Skin epidermis (tissue), 12 donors: ENCODE results near the gene HMCES.
"Not testable (repeated sequence)": the region's sequence is repeated elsewhere in the genome, so short reads cannot be mapped to it uniquely, and the experiment has no call there.

Experiments
- H3K27ac ChIP-seq, 21 experiments: fragments of 200-600 bp; sonication (generic) in 11 of 21; one replicate each; pipeline ENCODE4 v1.5.0; 2020; ENCODE audit warnings: mild to moderate bottlenecking in 3 of 21, inconsistent platforms in 2 of 21, moderate library complexity in 2 of 21
- H3K4me3 ChIP-seq, 7 experiments: fragments of 200-600 bp; sonication (generic) in 2 of 7; one replicate each; pipeline ENCODE4 v1.5.0; 2020; ENCODE audit warnings: inconsistent platforms in 2 of 7, mild to moderate bottlenecking in 2 of 7, moderate library complexity in 1 of 7

Gene HMCES

DNA sequence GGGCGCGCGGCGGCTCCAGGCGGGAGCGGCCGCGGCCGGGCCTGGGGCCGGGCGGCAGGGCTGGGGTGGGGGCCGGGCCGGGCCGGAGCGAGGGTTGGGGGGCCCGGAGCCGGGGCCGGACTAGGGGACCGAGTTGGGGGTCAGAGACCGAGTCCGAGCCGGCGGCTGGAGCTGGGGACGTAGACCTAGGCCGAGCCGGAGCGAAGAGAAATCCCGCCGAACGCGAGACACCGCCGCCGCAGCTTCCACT is 37.3 kb downstream of the HMCES start:
- peak overlapping the region; percentile 51 to 88 (median 79) for H3K4me3 ChIP-seq
- peak overlapping the region; percentile 77 to 99 (median 92) for H3K27ac ChIP-seq

DNA sequence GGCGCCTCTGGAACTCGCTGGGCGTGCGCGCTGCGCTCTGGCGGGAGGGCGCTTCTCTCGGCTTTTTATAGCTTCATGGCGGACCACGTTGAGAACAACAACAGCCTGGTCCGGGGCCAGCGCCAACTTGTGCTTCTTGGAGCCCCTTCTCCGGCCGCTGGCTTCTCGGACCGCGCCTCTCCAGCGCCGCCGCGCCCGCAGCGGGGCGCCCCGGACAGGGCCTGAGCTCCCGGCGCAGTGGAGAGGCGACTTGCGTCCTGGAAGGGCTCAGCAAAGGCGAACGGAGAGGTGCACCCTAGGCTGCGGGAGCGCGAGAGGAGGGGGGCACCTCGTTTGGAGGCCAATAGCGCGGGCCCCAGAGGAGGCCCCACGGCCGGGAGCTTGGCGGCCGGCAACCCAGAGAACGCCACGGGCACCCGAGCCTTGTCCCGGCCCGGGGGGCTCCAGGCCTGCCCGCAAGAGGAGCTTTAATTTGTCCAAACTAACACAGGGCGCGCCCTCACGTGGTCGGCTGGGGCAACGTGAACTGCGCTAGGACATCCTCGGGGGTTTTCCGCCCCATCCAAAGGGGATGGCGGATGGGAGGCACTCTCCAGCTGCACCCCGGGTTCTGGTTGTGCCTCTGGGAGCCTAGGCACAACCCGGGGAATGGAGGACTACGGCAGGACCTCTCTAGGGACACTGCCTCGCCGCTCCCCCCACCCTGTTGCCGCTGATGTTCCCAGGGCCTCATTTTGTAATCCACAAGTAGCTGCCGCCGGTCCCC is 37.8 kb downstream of the HMCES start:
- Histone ChIP-seq H3K27ac (peak overlapping the region; percentile 77 to 99 (median 92)), H3K4me3 (peak overlapping the region; percentile 51 to 88 (median 79))

DNA sequence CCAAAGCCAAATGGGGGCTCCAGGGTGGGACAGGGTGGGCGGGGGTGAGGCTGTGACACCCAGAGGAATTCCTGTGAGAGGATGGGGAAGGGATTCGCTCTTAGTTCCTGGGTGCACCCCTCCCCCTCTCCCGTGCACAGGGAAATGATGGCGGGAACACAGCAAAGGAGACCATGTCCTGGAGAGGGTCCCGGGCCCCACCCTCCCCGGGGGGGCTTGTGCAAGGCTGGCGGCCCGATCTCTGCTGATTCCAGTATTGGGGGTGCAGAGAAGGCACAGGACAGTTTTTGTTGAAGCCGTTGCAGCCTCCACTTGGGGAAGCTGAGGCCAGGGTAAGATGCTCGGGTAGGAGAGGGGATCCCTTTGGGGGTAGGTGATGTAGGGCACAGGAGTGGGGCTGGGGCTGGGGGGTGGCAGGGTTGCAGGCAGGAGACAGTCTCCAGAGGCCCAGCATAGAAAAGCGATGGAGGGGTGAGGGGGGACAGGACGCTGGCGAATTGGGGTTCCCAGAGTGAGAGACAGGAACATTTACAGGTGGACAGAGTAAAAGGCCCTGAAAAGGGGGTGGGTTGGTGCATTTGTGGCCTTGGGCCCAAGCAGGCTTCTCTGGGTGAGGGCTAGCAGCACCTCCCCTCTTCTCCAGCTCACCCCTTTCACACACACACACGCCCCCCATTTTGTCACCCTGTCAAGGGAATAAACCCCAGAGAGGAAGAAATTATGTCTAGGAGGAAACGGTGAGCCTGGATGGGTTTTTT is 38.5 kb downstream of the HMCES start:
- H3K27ac ChIP-seq: peak overlapping the region in 19 of 21 experiments; percentile 80 to 99 (median 92)
- peak overlapping the region; percentile 51 to 88 (median 79) for H3K4me3 ChIP-seq

DNA sequence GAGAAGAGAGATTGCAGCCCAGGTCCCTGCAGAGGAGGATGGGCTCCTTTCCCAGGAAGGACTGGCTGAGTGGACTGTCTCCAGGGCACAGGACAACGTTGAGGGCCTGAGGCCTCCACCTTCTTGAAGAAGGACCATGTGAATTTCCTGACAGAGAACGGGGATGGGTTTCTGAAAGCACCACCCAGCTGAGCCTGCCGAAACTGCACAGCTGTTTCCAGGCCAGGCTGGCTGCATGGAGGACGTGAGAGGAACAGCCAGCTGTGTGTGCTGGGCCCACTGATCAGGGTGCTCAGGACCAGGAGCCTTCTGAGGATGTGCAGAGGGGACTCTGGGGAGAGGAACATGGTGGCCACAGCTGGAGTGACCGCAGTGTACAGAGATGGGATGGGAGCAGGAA is 39.2 kb downstream of the HMCES start:
- Histone ChIP-seq H3K4me3 (no peak overlapping the region), H3K27ac (no peak overlapping the region)

DNA sequence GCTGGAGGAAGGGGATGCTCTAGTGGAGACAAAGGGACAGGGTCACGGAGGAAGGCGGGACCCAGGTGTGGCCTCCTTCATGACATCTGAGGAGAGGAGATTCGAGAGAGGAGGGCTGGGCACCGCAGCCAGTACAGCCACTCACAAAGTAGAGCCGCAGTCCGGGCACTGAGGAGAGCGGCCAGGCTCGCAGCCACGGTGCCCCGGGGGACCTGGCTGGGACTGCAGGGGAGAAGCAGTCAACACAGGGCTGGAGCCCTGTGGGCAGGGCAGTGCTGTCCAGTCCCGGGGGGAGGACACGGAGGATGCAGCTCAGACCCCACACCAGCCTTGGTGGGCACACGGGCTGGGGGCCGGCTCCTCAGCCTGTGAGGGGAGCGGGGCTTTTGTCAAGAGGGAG is 40.3 kb downstream of the HMCES start:
- Histone ChIP-seq H3K4me3 (no peak overlapping the region), H3K27ac (no peak overlapping the region)

DNA sequence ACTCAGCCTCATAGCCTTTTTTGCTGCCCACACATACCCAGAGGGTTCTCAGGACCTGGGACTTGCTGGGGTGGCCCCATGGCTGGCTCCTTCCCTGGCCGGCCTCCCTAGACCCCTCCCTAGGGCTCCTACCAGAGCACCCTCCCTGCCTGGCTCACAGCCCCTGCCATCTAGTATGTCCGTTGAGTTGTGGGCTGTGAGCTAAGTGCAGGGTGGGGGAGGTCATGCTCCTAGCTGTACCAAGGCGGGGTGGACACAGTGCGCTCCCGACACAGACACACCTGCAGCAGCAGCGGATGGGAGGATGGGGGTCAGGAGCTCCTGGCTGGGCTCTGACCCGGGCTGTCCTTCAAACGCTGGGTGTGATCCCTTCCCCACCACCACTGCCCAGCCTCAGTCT is 41.6 kb downstream of the HMCES start:
- Histone ChIP-seq H3K27ac (no peak overlapping the region), H3K4me3 (no peak overlapping the region)

DNA sequence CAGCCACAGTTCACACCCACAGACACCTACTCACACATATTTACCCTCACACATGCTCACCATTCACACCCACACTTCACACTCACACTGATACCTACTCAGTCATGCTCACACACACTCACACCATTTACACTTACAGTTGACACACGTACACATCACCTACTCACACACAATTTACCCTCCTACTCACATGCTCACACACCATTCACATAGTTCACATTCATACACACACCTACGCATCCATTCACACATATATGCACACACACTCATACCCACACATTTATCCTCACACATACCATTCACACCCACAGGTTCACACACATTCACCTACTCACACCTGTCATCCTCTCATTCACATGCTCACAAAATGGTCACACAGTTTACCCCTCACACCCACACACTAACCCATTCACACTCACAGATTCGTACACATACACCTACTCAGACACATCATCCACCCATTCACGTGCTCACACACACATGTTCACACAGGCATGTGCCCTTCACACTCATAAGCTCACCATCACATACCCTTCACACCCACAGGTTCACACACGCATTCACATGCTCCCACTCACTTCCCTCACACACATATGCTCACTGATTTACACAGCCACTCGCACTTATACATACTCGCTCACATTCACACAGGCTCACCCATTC is 42.3 kb downstream of the HMCES start:
- H3K4me3 ChIP-seq: no peak overlapping the region
- H3K27ac ChIP-seq: no peak overlapping the region

DNA sequence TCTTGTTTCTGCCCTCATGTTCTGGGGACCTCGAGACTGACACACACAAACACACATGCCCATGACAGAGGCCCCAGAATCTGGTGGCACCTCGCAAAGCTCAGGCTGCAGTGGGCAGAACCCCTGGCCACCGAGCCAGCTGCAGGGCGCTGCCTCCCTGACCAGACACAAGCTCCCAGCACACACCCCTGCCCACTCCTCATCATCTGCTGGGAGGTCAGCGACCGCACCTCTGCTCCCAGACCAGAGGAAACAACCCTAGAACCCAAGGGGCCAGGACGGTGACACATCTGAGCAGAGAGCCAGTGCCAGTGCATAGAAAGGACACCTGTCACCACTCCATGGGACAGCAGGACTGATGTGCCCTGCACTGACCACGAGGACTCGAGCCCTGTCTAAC is 43.2 kb downstream of the HMCES start:
- Histone ChIP-seq H3K27ac (no peak overlapping the region), H3K4me3 (no peak overlapping the region)

DNA sequence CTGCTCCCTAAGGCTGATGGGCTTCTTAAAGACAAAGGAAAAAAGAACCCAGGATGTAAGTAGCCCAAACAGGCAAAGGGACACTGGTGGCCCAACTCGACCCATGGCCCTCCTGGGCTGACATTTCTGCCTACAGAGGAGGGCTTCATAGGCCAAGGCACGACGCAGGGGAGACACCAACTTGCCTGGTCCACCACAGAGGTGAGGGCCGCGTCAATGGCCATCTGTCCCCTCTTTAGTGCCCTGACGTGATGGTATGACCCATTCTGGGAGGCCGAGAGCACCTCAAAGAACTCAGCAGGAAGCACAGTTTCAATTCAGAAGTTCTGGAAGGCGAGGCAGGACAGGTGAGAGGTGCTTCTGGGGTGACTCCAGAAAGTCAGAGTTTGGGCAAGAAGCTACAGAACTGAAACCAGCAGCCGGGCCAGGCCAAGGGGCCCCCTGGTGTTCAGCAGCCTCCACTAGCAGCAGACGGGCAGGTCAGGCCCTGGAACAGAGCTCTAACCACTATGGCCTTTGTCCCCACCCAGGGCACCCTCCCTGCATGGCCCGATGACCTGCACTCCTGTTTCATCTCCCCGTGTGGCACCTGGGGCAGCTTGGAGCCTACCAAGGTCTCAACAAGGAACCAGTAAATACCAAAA is 45.1 kb downstream of the HMCES start:
- no peak overlapping the region for H3K27ac ChIP-seq
- no peak overlapping the region for H3K4me3 ChIP-seq

DNA sequence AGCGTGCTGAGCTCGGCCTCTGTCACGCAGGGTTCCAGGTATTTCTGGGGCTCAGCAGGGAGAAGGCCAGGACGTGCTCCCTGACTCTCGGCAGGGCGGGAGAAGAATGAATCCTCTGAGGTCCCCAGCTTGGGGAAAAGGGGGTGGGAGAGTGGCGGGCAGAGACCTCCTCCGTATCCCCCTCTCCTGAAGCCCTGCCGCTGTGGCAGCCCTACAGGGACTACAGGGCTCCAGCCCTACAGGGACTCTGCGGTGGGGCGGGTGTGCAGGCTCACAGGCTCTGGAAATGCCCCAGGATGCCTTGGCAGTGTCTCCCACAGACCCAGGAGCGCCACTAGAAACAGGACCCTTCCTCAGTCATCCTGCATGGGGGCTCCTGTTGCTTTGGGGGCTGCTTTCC is 46.2 kb downstream of the HMCES start:
- Histone ChIP-seq H3K27ac (no peak overlapping the region), H3K4me3 (no peak overlapping the region)

DNA sequence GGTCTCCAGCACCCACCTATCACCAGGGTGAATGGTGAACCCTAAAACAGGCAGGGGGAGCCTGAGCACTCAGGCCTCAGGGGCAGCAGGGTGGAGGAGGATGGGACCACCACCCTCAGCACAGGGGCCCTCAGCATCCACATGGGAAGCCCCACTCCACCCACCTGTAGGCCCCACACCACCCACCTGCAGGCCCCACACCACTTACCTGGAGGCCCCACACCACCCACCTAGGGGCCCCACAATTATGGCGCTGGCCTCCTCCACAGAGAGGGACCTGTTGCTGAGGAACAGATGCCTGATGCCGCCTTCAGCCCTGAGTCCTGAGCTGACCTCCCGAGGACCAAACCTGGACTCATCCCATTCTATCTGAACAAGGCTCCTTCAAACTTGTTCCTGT is 46.7 kb downstream of the HMCES start:
- Histone ChIP-seq H3K27ac (no peak overlapping the region), H3K4me3 (no peak overlapping the region)

DNA sequence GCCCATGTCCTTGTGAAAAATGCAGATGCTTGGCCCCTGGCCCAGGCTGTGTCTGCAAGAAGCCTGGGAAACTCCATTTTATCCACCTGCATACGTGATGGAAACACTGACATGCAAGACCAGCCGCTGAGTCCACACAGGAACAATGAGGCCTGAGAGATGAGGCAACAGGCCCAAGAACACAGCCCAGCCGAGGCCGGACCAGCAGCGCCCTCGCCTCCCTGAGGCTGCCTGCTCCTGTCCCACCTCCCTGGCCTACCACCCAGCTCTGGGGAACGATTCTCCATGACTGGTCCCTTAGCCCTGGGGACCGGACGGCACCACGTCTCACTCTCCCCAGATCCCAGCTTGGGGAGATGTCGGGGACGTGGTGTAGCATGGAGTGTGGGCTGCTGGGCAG is 47.5 kb downstream of the HMCES start:
- Histone ChIP-seq H3K27ac (no peak overlapping the region), H3K4me3 (no peak overlapping the region)

DNA sequence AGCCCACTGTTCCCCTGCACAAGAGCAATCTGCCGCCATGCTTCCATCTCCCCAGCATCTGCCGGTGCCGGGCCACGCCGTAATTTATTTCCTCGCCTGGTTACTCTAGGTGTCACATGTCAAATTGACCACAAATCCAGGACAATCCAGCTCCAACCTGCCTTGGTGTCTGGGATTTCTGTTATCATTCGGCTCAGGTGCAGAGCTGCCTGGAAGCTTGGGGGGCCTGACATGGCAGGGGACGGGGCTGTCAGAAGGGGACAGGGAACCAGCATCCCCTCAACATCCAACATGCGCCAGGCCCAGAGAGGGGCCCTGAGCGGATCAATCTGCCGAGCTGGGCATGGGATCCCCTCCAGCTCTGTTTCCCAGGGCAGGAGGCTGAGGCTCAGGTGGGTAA is 47.9 kb downstream of the HMCES start:
- no peak overlapping the region for H3K27ac ChIP-seq
- no peak overlapping the region for H3K4me3 ChIP-seq

DNA sequence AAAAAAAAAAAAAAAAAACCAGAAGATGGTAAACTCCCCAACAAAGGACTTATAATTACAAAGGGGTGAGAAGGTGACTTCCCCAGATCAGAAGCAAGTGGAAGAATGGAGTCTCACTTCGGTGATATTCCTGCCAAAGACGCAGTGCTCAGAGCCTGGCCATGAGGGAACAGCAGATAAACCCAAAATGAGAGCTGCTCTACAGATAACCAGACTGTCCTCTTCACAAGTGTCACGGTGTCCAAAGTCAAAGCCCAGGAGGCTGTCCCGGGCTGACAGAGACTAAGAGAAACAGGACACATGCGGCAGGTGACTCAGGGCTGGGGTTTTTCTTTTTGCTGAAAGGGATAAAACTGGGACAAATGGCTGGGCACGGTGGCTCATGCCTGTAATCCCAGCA is 48.8 kb downstream of the HMCES start:
- Histone ChIP-seq H3K4me3 (no peak overlapping the region), H3K27ac (no peak overlapping the region)

DNA sequence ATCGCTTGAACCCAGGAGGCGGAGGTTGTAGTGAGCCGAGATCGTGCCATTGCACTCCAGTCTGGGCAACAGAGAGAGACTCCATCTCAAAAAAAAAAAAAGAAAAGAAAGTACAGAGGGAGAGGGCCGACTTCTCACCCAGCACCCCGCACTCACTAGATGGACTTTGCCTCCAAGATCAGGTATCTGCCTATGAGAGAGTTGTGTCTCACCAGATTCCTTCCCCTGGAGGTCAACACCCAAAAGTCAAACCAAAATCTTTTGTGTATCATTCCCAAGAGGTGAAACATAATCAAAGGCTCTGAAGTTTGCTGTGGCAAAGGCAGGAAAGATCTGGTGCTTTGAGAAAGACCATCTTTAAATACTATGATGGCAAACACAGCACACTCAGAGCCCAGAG is 51.2 kb downstream of the HMCES start:
- Histone ChIP-seq H3K27ac (no peak overlapping the region), H3K4me3 (no peak overlapping the region)

DNA sequence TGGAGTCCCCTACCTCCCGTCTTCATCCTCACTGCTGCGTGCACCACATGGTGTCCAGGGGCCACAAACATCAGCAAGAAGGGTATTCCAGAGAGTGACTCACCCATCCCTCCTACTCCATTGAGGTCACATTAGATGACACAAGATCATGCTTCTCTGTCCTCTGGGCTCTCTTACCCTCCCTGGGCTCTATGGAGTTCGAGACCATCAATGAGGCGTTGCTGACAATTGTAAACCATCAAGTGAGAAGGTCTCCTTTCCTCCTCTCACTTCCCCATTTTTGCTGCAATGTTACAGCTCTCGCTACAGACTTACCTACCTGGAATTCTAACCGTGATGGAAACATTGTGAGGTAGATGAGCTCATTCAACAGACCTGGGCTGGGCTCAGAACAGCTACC is 51.7 kb downstream of the HMCES start:
- H3K4me3 ChIP-seq: no peak overlapping the region
- H3K27ac ChIP-seq: no peak overlapping the region

DNA sequence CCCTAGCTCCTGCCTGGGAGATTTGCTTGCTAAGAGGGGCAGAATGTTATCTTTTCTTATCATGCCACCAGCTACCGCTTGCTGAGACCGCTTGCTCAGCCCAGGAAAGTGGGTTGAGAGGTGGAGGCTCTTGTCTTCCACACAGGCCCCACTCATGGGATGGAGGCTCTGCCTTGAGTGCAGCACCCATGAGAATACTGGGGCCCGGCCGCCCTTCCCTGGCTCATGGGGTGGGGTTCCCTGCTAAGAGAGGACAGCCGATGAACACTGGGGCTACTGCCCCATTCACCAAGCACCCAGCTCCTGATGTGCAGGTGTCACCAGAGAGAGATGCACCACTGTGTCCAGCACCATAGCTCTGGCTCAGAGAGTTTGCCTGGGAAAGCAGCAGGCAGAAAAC is 55.2 kb downstream of the HMCES start:
- Histone ChIP-seq H3K27ac (no peak overlapping the region), H3K4me3 (no peak overlapping the region)

DNA sequence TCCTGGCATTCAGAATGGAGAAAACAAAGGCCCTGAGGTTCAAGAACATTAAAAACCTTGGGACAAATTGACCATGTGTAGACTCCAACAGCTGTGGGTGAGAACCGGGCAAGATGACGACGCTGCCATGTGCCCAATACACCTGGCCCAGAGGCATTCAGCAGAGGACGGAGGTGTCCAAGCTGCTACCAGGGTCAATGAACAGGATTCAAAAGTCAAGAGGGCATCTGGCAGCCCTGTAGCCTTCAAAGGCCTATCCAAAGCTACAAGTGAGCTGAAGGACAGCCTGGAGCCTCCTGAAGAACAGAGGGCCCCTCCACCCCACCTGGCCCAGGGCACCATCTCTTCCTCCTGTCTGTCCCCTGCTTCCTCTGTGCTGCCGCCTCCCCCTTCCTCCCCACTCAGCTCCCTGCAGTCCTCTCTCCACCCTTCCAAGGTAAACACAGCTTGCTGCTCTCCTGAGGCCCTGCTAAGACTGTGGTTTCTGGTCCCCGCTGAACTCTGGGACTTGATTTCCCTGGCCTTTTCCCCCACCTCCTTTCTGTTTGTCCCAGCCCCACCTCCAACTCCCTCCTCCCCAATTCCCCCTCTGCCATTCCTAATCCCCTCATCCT is 57.5 kb downstream of the HMCES start:
- Histone ChIP-seq H3K4me3 (no peak overlapping the region), H3K27ac (no peak overlapping the region)

DNA sequence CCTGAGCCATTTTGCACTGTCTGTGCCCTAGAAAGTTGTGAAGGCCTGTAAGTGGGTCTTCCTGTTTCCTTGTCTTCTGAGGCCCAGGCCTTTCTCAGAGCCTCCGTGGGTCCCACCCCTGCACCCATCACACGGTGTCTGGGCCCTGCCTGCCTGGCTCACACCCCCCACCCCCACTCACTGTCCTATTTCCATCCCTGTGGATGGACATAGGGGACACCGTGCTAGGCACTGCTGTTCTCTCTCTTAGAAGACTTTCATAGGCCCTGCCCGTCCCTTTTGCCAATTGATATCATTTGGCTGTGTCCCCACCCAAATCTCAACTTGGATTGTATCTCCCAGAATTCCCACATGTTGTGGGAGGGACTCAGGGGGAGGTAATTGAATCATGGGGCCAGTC is 59.0 kb downstream of the HMCES start:
- H3K27ac ChIP-seq, H3K4me3 ChIP-seq: not testable (repeated sequence)

DNA sequence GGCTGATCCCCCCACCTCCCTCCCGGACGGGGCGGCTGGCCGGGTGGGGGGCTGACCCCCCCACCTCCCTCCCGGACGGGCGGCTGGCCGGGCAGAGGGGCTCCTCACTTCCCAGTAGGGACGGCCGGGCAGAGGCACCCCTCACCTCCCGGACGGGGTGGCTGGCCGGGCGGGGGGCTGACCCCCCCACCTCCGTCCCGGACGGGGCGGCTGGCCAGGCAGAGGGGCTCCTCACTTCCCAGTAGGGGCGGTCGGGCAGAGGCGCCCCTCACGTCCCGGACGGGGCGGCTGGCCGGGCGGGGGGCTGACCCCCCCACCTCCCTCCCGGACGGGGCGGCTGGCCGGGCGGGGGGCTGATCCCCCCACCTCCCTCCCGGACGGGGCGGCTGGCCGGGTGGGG is 60.5 kb downstream of the HMCES start:
- not testable (repeated sequence) for H3K27ac ChIP-seq, H3K4me3 ChIP-seq
